HG03571 (cell line): ENCODE data around the gene CRIP1.

Experiments used
- ATAC-seq: cut with Tn5 transposase; IDR thresholded peaks from one replicate; pipeline ENCODE4 v1.9.1; 2021; ENCODE audit not compliant: unreplicated experiment

The CRIP1 gene

GRCh38 chr14:105450864-105451720 is 35.6 kb upstream of the CRIP1 start:
- ATAC-seq, result no peak

- no peak for ATAC-seq
Measured at GRCh38 chr14:105452963-105453362, 33.7 kb upstream of the CRIP1 start.

GRCh38 chr14:105453847-105454246 is 32.8 kb upstream of the CRIP1 start:
- ATAC-seq, result no peak

GRCh38 chr14:105455086-105455640 is 31.5 kb upstream of the CRIP1 start:
- no peak for ATAC-seq

GRCh38 chr14:105455766-105456660 is 30.7 kb upstream of the CRIP1 start:
- ATAC-seq, result no peak

- ATAC-seq, result no peak
Measured at GRCh38 chr14:105456736-105457617, 29.7 kb upstream of the CRIP1 start.

- no peak for ATAC-seq
Measured at GRCh38 chr14:105458010-105458409, 28.7 kb upstream of the CRIP1 start.

GRCh38 chr14:105458571-105458970 is 28.1 kb upstream of the CRIP1 start:
- ATAC-seq, result no peak

- ATAC-seq, result no peak
Measured at GRCh38 chr14:105460116-105460515, 26.6 kb upstream of the CRIP1 start.

- no peak for ATAC-seq
Measured at GRCh38 chr14:105460616-105461015, 26.1 kb upstream of the CRIP1 start.

GRCh38 chr14:105461903-105462302 is 24.8 kb upstream of the CRIP1 start:
- no peak for ATAC-seq

- no peak for ATAC-seq
Measured at GRCh38 chr14:105464501-105464900, 22.2 kb upstream of the CRIP1 start.

- no peak for ATAC-seq
Measured at GRCh38 chr14:105465209-105466031, 21.3 kb upstream of the CRIP1 start.

- no peak for ATAC-seq
Measured at GRCh38 chr14:105466531-105467248, 20.0 kb upstream of the CRIP1 start.

GRCh38 chr14:105467249-105467941 is 19.3 kb upstream of the CRIP1 start:
- ATAC-seq, result no peak

- ATAC-seq, result no peak
Measured at GRCh38 chr14:105467942-105468471, 18.7 kb upstream of the CRIP1 start.

- ATAC-seq, result no peak
Measured at GRCh38 chr14:105468621-105469241, 18.0 kb upstream of the CRIP1 start.
